SHP77 treated with DMSO at 0.1 percent for 48 hours (cell line): Measurements from ENCODE around the gene CLCN5.

Source experiments
- DNase-seq: peaks from one replicate; lab custom pipeline; 2025; lab: John Stamatoyannopoulos, UW

Gene CLCN5

DNA sequence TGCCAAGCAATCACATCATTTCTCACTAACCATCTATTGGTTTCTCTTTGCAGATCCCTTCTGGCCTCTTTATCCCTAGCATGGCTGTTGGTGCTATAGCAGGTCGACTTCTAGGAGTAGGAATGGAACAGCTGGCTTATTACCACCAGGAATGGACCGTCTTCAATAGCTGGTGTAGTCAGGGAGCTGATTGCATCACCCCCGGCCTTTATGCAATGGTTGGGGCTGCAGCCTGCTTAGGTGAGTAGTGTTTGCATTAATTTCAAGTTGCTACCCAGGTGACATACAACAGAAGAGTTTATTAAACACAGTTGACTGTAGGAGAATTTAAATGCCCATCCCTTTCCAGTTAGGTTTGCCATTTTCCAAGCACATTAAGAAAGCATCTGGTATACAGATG, 166.2 kb downstream of the CLCN5 start:
- DNase-seq = no peak

GRCh38 chrX:50093625-50094024, 171.2 kb downstream of the CLCN5 start:
- DNase-seq = no peak

GRCh38 chrX:50097071-50097470, 174.7 kb downstream of the CLCN5 start:
- no peak for DNase-seq

- DNase-seq = no peak
These were observed 175.8 kb downstream of the CLCN5 start for GRCh38 chrX:50098241-50098640.

GRCh38 chrX:50098749-50099148, 176.4 kb downstream of the CLCN5 start:
- DNase-seq = no peak

DNA sequence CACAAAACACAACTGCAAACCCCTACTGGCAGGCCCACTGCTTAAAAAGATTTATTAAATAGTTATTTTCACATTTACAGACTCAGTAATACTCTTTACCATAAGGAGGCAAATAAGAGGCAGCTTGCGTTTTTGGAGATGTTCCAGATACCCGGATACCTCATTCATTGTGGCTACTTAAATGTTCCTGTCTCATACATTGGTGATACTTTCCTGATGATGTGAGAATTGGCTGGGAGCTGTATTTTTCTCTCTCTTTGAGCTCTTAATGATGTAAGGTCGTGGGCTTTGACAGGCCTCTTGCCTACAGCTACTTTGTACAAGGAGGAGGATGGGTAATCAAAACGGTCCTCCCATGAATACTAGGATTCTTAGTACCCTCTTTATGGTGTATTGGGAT, 176.9 kb downstream of the CLCN5 start:
- DNase-seq = no peak

GRCh38 chrX:50100188-50100587, 177.8 kb downstream of the CLCN5 start:
- DNase-seq = no peak

DNA sequence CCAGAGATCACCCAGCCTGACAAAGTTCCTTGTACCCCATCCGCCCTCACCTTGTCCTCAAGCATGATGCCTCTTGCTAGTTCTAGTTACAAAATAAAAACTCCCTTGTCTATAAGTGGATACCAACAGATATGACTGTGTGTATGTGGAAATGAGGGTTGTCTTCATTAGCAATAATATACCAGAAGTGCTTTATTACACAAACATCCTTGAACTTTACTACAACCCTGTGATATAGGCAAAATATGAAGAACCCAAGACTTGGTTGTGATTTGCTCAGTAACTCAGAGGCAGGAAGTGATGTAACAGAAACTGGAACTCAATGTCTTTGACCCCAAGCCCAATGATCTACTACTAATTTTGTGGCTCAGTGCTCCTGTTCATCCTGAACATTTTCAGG, 180.8 kb downstream of the CLCN5 start:
- no peak for DNase-seq

DNA sequence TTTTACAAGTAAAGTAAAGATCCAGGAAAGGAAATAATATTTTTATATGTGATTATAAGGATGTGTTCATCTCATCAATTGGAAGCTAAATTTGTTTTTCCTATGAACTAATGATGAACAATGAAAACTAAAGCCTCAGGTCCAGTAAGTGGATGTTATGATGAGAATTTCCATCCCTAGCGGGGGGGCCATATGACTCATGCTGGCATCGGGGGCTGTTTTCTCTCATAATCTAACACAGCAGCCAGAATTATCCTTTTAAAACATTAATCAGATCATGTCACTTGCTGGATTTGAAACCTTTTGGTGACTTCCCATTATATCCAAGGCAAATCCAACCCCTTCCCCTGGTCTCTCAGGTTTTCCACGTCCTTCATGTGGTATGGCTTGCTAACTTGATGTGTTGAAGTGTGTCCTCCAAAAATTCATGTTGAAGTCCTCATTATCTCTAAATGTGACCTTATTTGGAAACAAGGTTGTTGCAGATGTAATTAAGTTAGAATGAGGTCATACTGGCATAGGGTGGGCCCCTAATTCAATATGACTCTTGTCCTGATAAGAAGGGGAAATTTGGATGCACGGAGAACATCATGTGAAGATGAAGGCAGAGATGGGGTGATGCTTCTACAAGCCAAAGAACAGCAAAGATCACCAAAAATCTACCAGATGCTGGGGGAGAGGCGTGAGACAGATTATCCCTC, 181.6 kb downstream of the CLCN5 start:
- no peak for DNase-seq

DNA sequence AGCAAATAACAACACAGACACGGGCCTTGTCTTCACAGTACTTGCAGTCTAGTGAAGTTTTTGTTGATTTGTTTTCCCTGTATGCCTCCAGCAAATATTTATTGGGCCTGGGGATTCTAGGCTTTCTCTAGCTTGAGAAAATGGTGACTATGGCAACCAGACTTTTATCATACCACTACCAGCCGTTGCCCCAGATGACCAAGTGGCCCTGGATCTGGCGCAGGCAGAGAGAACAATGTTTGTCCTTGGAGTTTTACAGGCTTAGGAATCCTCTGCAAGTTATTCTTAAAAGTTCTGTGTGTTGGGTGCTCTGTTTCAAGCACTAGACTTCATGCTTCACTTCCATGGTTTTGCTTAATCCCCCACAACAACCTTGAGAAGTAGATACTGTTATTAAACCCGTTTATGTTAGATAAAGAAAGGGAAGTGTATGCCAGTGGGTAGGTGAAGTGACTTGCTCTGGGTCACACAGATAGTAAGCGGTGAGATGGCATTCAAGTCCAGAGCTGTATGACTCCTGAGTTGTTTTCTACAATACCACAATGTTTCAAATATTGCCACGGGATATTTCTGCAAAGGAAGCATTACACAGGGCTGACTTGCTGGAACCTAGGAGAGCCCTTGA, 183.8 kb downstream of the CLCN5 start:
- no peak for DNase-seq

DNA sequence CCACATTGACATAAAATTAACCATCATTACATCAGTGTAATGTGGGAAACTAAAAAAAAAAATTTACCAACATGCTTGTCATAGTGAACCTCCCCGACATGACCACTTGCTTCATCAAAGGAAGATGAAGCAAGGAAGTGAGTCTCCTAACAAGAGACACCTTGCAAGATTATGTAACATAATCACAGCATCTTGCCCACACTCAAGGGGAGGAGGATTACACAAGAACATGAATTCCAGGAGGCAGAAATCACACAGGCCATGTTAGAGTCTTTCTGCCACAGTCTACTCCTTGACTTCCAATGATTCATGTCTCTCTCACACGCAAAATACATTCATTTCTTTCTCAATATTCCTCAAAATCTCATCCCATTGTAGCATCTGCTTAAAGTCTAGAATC, 185.1 kb downstream of the CLCN5 start:
- DNase-seq = no peak

- no peak for DNase-seq
These were observed 185.9 kb downstream of the CLCN5 start for GRCh38 chrX:50108264-50108663.

- no peak for DNase-seq
These were observed 189.3 kb downstream of the CLCN5 start for GRCh38 chrX:50111742-50112141.

DNA sequence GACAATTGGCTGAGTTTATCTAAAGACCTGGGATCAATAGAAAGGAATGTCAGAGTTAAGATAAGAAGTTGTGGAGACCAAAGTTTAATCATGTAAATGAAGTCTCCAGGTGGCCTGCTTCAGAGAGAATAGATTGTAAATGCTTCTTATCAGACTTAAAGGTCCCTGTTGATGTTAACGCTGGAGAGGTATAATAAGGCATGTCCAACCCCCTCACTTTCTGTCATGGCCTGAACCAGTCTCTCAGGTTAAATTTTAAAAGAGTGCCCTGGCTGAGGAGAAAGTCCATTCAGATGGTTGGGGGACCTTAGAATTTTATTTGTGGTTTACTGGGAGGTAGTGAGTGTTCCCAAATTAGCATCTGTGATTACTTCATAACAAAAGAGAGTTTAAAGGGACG, 191.7 kb downstream of the CLCN5 start:
- DNase-seq = no peak

DNA sequence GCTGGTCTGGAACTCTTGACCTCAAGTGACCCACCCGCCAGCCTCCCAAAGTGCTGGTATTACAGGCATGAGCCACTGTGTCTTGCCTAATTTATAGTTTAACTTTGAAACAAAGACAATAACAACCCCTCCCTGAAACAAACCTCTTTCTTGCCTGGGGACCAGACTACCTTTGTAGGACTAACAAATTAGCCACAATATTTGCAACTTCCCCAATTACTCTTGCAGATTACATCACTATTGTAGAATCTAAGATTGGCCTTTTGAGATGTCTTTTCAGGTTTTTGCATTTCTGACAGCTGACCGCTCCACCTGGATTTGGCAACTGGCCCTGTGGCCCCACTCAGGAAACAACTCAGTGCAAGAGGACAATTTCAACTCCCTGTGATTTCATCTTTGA, 193.6 kb downstream of the CLCN5 start:
- no peak for DNase-seq

DNA sequence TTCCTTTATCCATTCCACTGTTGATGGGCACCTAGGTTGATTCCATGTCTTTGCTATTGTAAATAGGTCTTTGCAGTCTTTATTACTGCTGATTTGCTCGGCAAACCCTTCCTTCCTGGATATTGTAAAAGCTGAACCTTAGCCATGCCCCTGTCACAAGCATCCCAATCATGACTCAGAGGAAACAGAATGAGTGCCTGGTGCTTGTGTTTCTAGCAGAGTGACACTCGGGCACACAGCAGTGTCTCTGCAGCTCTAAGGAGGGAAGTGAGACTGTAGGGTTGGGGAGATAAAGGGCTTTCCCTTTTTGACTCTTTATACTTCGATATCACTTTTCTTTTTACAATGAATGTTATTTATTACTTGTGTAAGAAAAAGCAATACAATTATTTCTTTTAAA, 195.1 kb downstream of the CLCN5 start:
- DNase-seq = no peak

DNA sequence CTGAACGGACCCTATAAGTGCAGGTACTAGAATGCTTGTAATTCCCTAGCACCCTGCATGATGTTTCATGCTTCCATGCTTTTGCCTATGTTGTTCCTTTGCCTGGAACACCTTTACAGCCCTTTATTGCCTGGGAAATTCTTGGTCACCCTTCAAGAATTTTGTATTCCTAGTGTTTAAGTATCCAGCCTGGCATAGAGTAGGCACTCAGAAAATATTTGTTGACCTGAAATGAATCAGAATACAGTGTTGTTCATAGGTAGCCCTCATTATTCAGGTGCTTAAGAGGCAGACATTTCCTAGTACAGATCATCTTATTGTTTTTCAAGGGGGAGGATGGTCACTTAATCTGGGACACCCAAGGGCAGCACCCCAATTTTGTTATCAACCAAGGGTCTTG, 203.1 kb downstream of the CLCN5 start:
- DNase-seq = no peak

GRCh38 chrX:50147972-50148371, 225.6 kb downstream of the CLCN5 start:
- DNase-seq = no peak
